Measurements from ENCODE around the gene SHISA5.
"Not testable (repeated sequence)": the region's sequence is repeated elsewhere in the genome, so short reads cannot be mapped to it uniquely, and the experiment has no call there.

SHISA5 gene

GRCh38 chr3:48486952-48487351, 17.0 kb downstream of the SHISA5 start:
- TF ChIP-seq CTCF (IDR thresholded peaks at IDR 0.05; ENCODE audit: extremely low read depth, missing control alignments) = no peak
- no peak for DNase-seq (ENCODE audit: low spot score)

- DNase-seq (ENCODE audit: low spot score) = not testable (repeated sequence)
Measured at GRCh38 chr3:48482822-48483221, 21.2 kb downstream of the SHISA5 start.

GRCh38 chr3:48480891-48481290, 23.1 kb downstream of the SHISA5 start:
- not testable (repeated sequence) for DNase-seq (ENCODE audit: low spot score)

- no peak for TF ChIP-seq CTCF (IDR thresholded peaks at IDR 0.05; ENCODE audit: extremely low read depth, missing control alignments)
- DNase-seq (ENCODE audit: low spot score) = no peak
Measured at GRCh38 chr3:48478626-48479555, 25.1 kb downstream of the SHISA5 start.

GRCh38 chr3:48477959-48478520, 25.9 kb downstream of the SHISA5 start:
- no peak for DNase-seq (ENCODE audit: low spot score)
- TF ChIP-seq CTCF (IDR thresholded peaks at IDR 0.05; ENCODE audit: extremely low read depth, missing control alignments) = no peak

- no peak for DNase-seq (ENCODE audit: low spot score)
- no peak for TF ChIP-seq CTCF (IDR thresholded peaks at IDR 0.05; ENCODE audit: extremely low read depth, missing control alignments)
Measured at GRCh38 chr3:48476426-48477053, 27.4 kb downstream of the SHISA5 start.

- DNase-seq (ENCODE audit: low spot score) = no peak
- TF ChIP-seq CTCF (IDR thresholded peaks at IDR 0.05; ENCODE audit: extremely low read depth, missing control alignments) = no peak
Measured at GRCh38 chr3:48475188-48475587, 28.8 kb downstream of the SHISA5 start.

- TF ChIP-seq CTCF (IDR thresholded peaks at IDR 0.05; ENCODE audit: extremely low read depth, missing control alignments) = no peak
- DNase-seq (ENCODE audit: low spot score) = no peak
Measured at GRCh38 chr3:48474619-48475018, 29.4 kb downstream of the SHISA5 start.

- DNase-seq (ENCODE audit: low spot score) = not testable (repeated sequence)
Measured at GRCh38 chr3:48474031-48474430, 29.9 kb downstream of the SHISA5 start.
